ENCODE data around the gene CRYGD. TPM values are rescaled to one million over a fixed set of nuclear protein-coding genes. Genes with fewer than 3 reads are reported as not detected.
"Not testable (repeated sequence)": the region's sequence is repeated elsewhere in the genome, so short reads cannot be mapped to it uniquely, and the experiment has no call there.

CRYGD gene
- total and polyA plus RNA-seq, 7 donors = not detected

- TF ChIP-seq EP300 (IDR thresholded peaks at IDR 0.05) = no peak
- no peak for TF ChIP-seq POLR2A (IDR thresholded peaks at IDR 0.05)
- TF ChIP-seq, protein P1, sequence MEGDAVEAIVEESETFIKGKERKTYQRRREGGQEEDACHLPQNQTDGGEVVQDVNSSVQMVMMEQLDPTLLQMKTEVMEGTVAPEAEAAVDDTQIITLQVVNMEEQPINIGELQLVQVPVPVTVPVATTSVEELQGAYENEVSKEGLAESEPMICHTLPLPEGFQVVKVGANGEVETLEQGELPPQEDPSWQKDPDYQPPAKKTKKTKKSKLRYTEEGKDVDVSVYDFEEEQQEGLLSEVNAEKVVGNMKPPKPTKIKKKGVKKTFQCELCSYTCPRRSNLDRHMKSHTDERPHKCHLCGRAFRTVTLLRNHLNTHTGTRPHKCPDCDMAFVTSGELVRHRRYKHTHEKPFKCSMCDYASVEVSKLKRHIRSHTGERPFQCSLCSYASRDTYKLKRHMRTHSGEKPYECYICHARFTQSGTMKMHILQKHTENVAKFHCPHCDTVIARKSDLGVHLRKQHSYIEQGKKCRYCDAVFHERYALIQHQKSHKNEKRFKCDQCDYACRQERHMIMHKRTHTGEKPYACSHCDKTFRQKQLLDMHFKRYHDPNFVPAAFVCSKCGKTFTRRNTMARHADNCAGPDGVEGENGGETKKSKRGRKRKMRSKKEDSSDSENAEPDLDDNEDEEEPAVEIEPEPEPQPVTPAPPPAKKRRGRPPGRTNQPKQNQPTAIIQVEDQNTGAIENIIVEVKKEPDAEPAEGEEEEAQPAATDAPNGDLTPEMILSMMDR (IDR thresholded peaks at IDR 0.05) = no peak
- intact Hi-C loops (cut with DNase I) = no loop called here
These were observed 22.7 kb upstream of the CRYGD start for GRCh38 chr2:208147008-208147407.

GRCh38 chr2:208146006-208146405 lies 21.7 kb upstream of the CRYGD start, which contains the start of gene CRYGB:
TSS of gene CRYGB (minus strand) at chr2:208146158. CDS start at chr2:208146120, 38 bp downstream.
- no peaks in the 10 kb centered on the region for H3K4me1 ChIP-seq
- WGBS, 2 donors = 73 to 87% methylated on average over 6 of the region's 6 CpGs
- TF ChIP-seq, protein P1 (IDR thresholded peaks at IDR 0.05) = no peak
- TF ChIP-seq POLR2AphosphoS5 (IDR thresholded peaks at IDR 0.05) (no peak), POLR2A (IDR thresholded peaks at IDR 0.05) (no peak), EP300 (IDR thresholded peaks at IDR 0.05) (no peak)
- H3K9me3 ChIP-seq = no peaks in the 10 kb centered on the region
- intact Hi-C loops (cut with DNase I) = no loop called here
- H3K36me3 ChIP-seq = no peaks in the 10 kb centered on the region
- no peak within 1 kb of the TSS for H3K4me3 ChIP-seq
- H3K27ac ChIP-seq = no peak within 1 kb of the TSS
- no peak for DNase-seq
- no peaks in the 10 kb centered on the region for H3K27me3 ChIP-seq

More at GRCh38 chr2:208147008-208147407, 22.7 kb upstream of the CRYGD start:
- no peaks in the 10 kb centered on the region for H3K36me3 ChIP-seq
- H3K27ac ChIP-seq = no peak overlapping the region
- no peaks in the 10 kb centered on the region for H3K27me3 ChIP-seq
- peaks cover 0 to 2% (median 0%) of the 10 kb centered on the region in 4 donors for H3K9me3 ChIP-seq
- DNase-seq = no peak
- H3K4me1 ChIP-seq = no peaks in the 10 kb centered on the region
- H3K4me3 ChIP-seq = no peak overlapping the region

- Histone ChIP-seq H3K9me3 (no peaks in the 10 kb centered on the region), H3K27ac (no peak overlapping the region), H3K4me3 (no peak overlapping the region), H3K36me3 (no peaks in the 10 kb centered on the region), H3K4me1 (no peaks in the 10 kb centered on the region), H3K27me3 (no peaks in the 10 kb centered on the region)
- TF ChIP-seq, protein P1 (IDR thresholded peaks at IDR 0.05) = no peak
- TF ChIP-seq POLR2AphosphoS5 (IDR thresholded peaks at IDR 0.05) (no peak), EP300 (IDR thresholded peaks at IDR 0.05) (no peak), POLR2A (IDR thresholded peaks at IDR 0.05) (no peak)
- WGBS, 2 donors = 24 to 82% methylated on average over 12 to 14 of the region's 14 CpGs
- DNase-seq = no peak
- intact Hi-C loops (cut with DNase I) = no loop called here
These were observed 18.8 kb upstream of the CRYGD start for GRCh38 chr2:208142925-208143799.

- intact Hi-C loops (cut with DNase I) = no loop called here
- no peaks in the 10 kb centered on the region for H3K27me3 ChIP-seq
- no peak overlapping the region for H3K4me3 ChIP-seq
- no peak for DNase-seq
- H3K36me3 ChIP-seq = no peaks in the 10 kb centered on the region
- H3K9me3 ChIP-seq = no peaks in the 10 kb centered on the region
- no peak for TF ChIP-seq EP300 (IDR thresholded peaks at IDR 0.05)
- WGBS, 2 donors = 37 to 62% methylated on average over 8 of the region's 8 CpGs
- no peak overlapping the region for H3K27ac ChIP-seq
- no peaks in the 10 kb centered on the region for H3K4me1 ChIP-seq
These were observed 18.1 kb upstream of the CRYGD start for GRCh38 chr2:208142240-208142924.

GRCh38 chr2:208139447-208139846 lies 15.1 kb upstream of the CRYGD start:
- Histone ChIP-seq H3K4me3 (no peak overlapping the region), H3K27me3 (no peaks in the 10 kb centered on the region), H3K4me1 (no peaks in the 10 kb centered on the region), H3K36me3 (no peaks in the 10 kb centered on the region), H3K27ac (no peak overlapping the region), H3K9me3 (no peaks in the 10 kb centered on the region)
- TF ChIP-seq EP300 (IDR thresholded peaks at IDR 0.05) = no peak
- TF ChIP-seq, protein P1 (IDR thresholded peaks at IDR 0.05) = no peak
- no peak for TF ChIP-seq POLR2AphosphoS5 (IDR thresholded peaks at IDR 0.05)
- TF ChIP-seq POLR2A (IDR thresholded peaks at IDR 0.05) = no peak
- no peak for DNase-seq
- intact Hi-C loops (cut with DNase I) = no loop called here
- 88 to 90% methylated on average over 18 of the region's 18 CpGs for WGBS, 2 donors

DNA sequence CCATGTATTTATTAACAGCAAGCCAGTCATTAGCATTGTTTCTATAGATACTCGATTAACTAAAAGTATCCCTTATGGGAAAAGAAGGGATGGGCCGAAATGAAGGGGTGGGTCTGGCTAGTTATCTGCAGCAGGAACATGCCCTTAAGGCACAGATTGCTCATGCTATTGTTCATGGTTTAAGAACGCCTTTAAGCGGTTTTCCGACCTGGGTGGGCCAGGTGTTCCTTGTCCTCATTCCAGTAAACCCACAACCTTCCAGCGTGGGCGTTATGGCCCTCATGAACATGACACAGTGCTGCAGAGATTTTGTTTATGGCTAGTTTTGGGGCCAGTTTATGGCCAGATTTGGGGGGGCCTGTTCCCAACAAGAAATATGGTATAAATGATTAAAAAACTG lies 14.0 kb upstream of the CRYGD start:
- H3K36me3 ChIP-seq; H3K27ac ChIP-seq; H3K9me3 ChIP-seq; H3K4me1 ChIP-seq; DNase-seq; H3K27me3 ChIP-seq; H3K4me3 ChIP-seq; intact Hi-C loops (cut with DNase I): not testable (repeated sequence)
- WGBS, 2 donors = 94 to 97% methylated on average over 7 of the region's 7 CpGs
